Endothelial cell of umbilical vein (primary cell): ENCODE results near the gene ARHGAP18. TPM values are rescaled to one million over a fixed set of nuclear protein-coding genes. Genes with fewer than 3 reads are reported as not detected.

Source experiments
- BruUV-seq: library from RNA; stranded (reverse); fragments of 400-500 nt; replicated peaks from 2 replicates; lab custom pipeline; 2021; lab: Mats Ljungman, UMichigan
- CTCF ChIA-PET: fragments of 300-600, 350-600 bp; sonication (Branson Sonifier 250); formaldehyde crosslinking; loops from one replicate; lab custom pipeline; 2021; ENCODE audit warnings: antibody characterized with exemption, inconsistent platforms; lab: Charles Lee
- POLR2A ChIA-PET: fragments of 300-600, 350-600 bp; sonication (Branson Sonifier 250); formaldehyde crosslinking; loops from one replicate; lab custom pipeline; 2021; ENCODE audit warnings: antibody characterized with exemption, inconsistent platforms; lab: Charles Lee
- DNase-seq: peaks from one replicate; pipeline ENCODE4 v3.0.0-alpha.2; 2011; ENCODE audit warnings: low read depth, low spot score
- FAIRE-seq: peaks from 2 replicates; lab custom pipeline; 2011; peaks lifted over from hg19 to GRCh38; lab: Jason Lieb, UNC
- H2AFZ ChIP-seq: 2 replicates; pipeline ENCODE4 v1.6.0; 2012; ENCODE audit warnings: low read depth, low read length, control low read depth, inconsistent platforms
- H3K27ac ChIP-seq: 2 replicates; pipeline ENCODE4 v1.5.1; 2011; ENCODE audit warnings: low read depth, mild to moderate bottlenecking, control low read depth, low read length, moderate library complexity; ENCODE audit not compliant: insufficient read depth
- H3K27me3 ChIP-seq, 2 experiments: 2 replicates each; pipeline versions ENCODE4 v1.6.0 to v1.6.1; 2011; ENCODE audit warnings: low read length in 2 of 2, mixed read lengths in 1 of 2; ENCODE audit not compliant: control insufficient read depth in 2 of 2, insufficient read depth in 2 of 2
- H3K36me3 ChIP-seq, 2 experiments: 2 replicates in 1 of 2; 3 replicates in 1 of 2; pipeline ENCODE4 v1.5.1; 2011; ENCODE audit warnings: low read length in 2 of 2, mild to moderate bottlenecking in 1 of 2, moderate library complexity in 1 of 2; ENCODE audit not compliant: control insufficient read depth in 2 of 2, insufficient read depth in 2 of 2; ENCODE audit errors: extremely low read depth in 1 of 2
- H3K4me1 ChIP-seq: 3 replicates; pipeline ENCODE4 v1.5.1; 2011; ENCODE audit warnings: mild to moderate bottlenecking, low read length; ENCODE audit not compliant: control insufficient read depth, insufficient read depth; ENCODE audit errors: extremely low read depth
- H3K4me2 ChIP-seq: 2 replicates; pipeline ENCODE4 v1.6.1; 2011; ENCODE audit warnings: low read length, control low read depth, mixed read lengths; ENCODE audit not compliant: insufficient read depth
- H3K4me3 ChIP-seq, 3 experiments: fragments of 200-600 bp in 1 of 3; sonication (generic), shearing (Covaris generic) in 1 of 3; replicated peaks in 1 of 3; 2 replicates each; pipeline ENCODE4 v1.5.1; 2011 to 2016; ENCODE audit warnings: control low read depth in 3 of 3, low read length in 3 of 3, mild to moderate bottlenecking in 2 of 3, inconsistent platforms in 1 of 3, low read depth in 1 of 3, moderate library complexity in 1 of 3; ENCODE audit not compliant: insufficient read depth in 1 of 3
- H3K79me2 ChIP-seq: 2 replicates; pipeline ENCODE4 v1.6.0; 2012; ENCODE audit warnings: low read length, inconsistent platforms; ENCODE audit not compliant: control insufficient read depth, insufficient read depth
- H3K9ac ChIP-seq: replicated peaks from 2 replicates; pipeline ENCODE3; 2011; ENCODE audit warnings: low read length, control low read depth; ENCODE audit not compliant: insufficient read depth; ENCODE audit errors: extremely low read depth
- H3K9me1 ChIP-seq: replicated peaks from 3 replicates; pipeline ENCODE4 v1.6.0; 2011; ENCODE audit warnings: mild to moderate bottlenecking, low read length; ENCODE audit not compliant: control insufficient read depth, insufficient read depth; ENCODE audit errors: extremely low read depth
- H3K9me3 ChIP-seq: replicated peaks from 2 replicates; pipeline ENCODE4 v1.5.1; 2012; ENCODE audit warnings: low read length, inconsistent platforms; ENCODE audit not compliant: control insufficient read depth, insufficient read depth
- H4K20me1 ChIP-seq: replicated peaks from 2 replicates; pipeline ENCODE3; 2011; ENCODE audit warnings: mild to moderate bottlenecking, low read length; ENCODE audit not compliant: control insufficient read depth, insufficient read depth; ENCODE audit errors: extremely low read depth
- EZH2 ChIP-seq: IDR thresholded peaks from 2 replicates; pipeline ENCODE4 v1.6.1; 2012; ENCODE audit warnings: borderline replicate concordance, low read depth, mild to moderate bottlenecking, moderate library complexity, low read length, inconsistent platforms; ENCODE audit not compliant: severe bottlenecking
- FOS ChIP-seq: IDR thresholded peaks from 2 replicates; pipeline ENCODE4 v1.6.1; 2011; ENCODE audit warnings: mild to moderate bottlenecking, low read length, moderate library complexity, borderline replicate concordance; ENCODE audit not compliant: insufficient read depth
- GATA2 ChIP-seq: IDR thresholded peaks from 2 replicates; pipeline ENCODE4 v1.7.0; 2011; ENCODE audit warnings: low read depth, mild to moderate bottlenecking, moderate library complexity, mixed read lengths, low read length; ENCODE audit not compliant: insufficient read length, insufficient read depth
- JUN ChIP-seq: IDR thresholded peaks from 2 replicates; pipeline ENCODE4 v1.6.1; 2011; ENCODE audit warnings: borderline replicate concordance, low read depth; ENCODE audit not compliant: insufficient read length, insufficient read depth
- MAX ChIP-seq: IDR thresholded peaks from 2 replicates; pipeline ENCODE4 v1.6.1; 2011; ENCODE audit not compliant: insufficient read depth, insufficient read length
- MYC ChIP-seq: IDR thresholded peaks from one replicate; pipeline ENCODE4 v1.6.1; 2011; ENCODE audit warnings: mild to moderate bottlenecking, low read depth, low read length
- POLR2A ChIP-seq: IDR thresholded peaks from 2 replicates; pipeline ENCODE4 v1.6.1; 2012; ENCODE audit warnings: low read depth, mild to moderate bottlenecking, control low read depth, low read length
- POLR2AphosphoS5 ChIP-seq: IDR thresholded peaks from 2 replicates; pipeline ENCODE4 v1.6.1; 2012; ENCODE audit warnings: low read depth, mild to moderate bottlenecking, control low read depth, low read length, moderate library complexity; ENCODE audit not compliant: insufficient read depth
- dilution Hi-C: fragments of 300-500 bp; cut with MboI; formaldehyde crosslinking; loops from one replicate; pipeline ENCODE4 v1.15.0; 2019; ENCODE audit warnings: low sequenced_read_pairs; ENCODE audit not compliant: extremely low pct_ligation_motif_present
- intact Hi-C: fragments of 100-400 bp; cut with micrococcal nuclease; formaldehyde crosslinking; loops from one replicate; pipeline ENCODE4 v1.10.0; 2022
- polyA plus RNA-seq, 4 experiments: library from polyadenylated mRNA; depleted of rRNA in 3 of 4; stranded (reverse) in 3 of 4; unstranded in 1 of 4; fragments of >200 nt; gene quantifications; 2 replicates each; pipeline versions ENCODE4 v1.2.1 to v1.2.3, GENCODE V29; 2011 to 2012; ENCODE audit warnings: missing spikeins in 1 of 4
- total RNA-seq: library from RNA; stranded (reverse); gene quantifications from 2 replicates; pipeline ENCODE4 v1.2.3, GENCODE V29; 2021
- TF ChIP-seq, protein P1 (sequence below), 2 donors: IDR thresholded peaks; 1 replicate in 1 of 2; 2 replicates in 1 of 2; pipeline ENCODE4 v1.5.1; 2011; ENCODE audit warnings: low read length in 2 of 2, mild to moderate bottlenecking in 2 of 2, moderate library complexity in 2 of 2, control low read depth in 1 of 2, inconsistent platforms in 1 of 2, low read depth in 1 of 2; ENCODE audit not compliant: insufficient read depth in 1 of 2; ENCODE audit errors: extremely low read depth in 1 of 2

ARHGAP18 gene
- total and polyA plus RNA-seq, 2 donors (not counting 3 experiments of a cell fraction or from before 2014, with no cell fraction given), result 13.1 to 86.1 TPM

GRCh38 chr6:129551486-129551885, 158.5 kb downstream of the ARHGAP18 start:
- no peak for FAIRE-seq
- Histone ChIP-seq H4K20me1 (no peaks in the 10 kb centered on the region), H3K79me2 (no peaks in the 10 kb centered on the region), H2AFZ (no peak overlapping the region), H3K4me2 (no peak overlapping the region), H3K9me1 (no peaks in the 10 kb centered on the region), H3K9me3 (no peaks in the 10 kb centered on the region), H3K4me1 (no peaks in the 10 kb centered on the region), H3K36me3 (peaks cover 4 to 7% of the 10 kb centered on the region in 2 experiments), H3K27ac (no peak overlapping the region), H3K4me3 (no peak overlapping the region), H3K9ac (no peak overlapping the region), H3K27me3 (no peaks in the 10 kb centered on the region)
- intact Hi-C loops (no loop called here), dilution Hi-C loops (no loop called here)
- POLR2A ChIA-PET, result no interaction called here
- no peak for DNase-seq
- TF ChIP-seq GATA2, result no peak
- TF ChIP-seq MYC, result no peak
- TF ChIP-seq MAX, result no peak
- no peak for TF ChIP-seq EZH2
- no peak for TF ChIP-seq POLR2AphosphoS5
- TF ChIP-seq FOS, result no peak
- no peak for TF ChIP-seq JUN
- TF ChIP-seq, protein P1, sequence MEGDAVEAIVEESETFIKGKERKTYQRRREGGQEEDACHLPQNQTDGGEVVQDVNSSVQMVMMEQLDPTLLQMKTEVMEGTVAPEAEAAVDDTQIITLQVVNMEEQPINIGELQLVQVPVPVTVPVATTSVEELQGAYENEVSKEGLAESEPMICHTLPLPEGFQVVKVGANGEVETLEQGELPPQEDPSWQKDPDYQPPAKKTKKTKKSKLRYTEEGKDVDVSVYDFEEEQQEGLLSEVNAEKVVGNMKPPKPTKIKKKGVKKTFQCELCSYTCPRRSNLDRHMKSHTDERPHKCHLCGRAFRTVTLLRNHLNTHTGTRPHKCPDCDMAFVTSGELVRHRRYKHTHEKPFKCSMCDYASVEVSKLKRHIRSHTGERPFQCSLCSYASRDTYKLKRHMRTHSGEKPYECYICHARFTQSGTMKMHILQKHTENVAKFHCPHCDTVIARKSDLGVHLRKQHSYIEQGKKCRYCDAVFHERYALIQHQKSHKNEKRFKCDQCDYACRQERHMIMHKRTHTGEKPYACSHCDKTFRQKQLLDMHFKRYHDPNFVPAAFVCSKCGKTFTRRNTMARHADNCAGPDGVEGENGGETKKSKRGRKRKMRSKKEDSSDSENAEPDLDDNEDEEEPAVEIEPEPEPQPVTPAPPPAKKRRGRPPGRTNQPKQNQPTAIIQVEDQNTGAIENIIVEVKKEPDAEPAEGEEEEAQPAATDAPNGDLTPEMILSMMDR (IDR thresholded peaks at IDR 0.05; ENCODE audit: extremely low read depth in 1 of 2, insufficient read depth in 1 of 2, low read depth in 1 of 2, low read length in 2 of 2), result no peak
- TF ChIP-seq POLR2A, result no peak
- CTCF ChIA-PET, result interaction anchor here (1.4 kb wide), 1 partner anchor 16 kb away, joined by 3 read pairs; no protein-coding TSS in a partner anchor
- BruUV-seq, result no TSS peak
